GM19455 (cell line): ENCODE results near the gene ELP5.

Experiments
- ATAC-seq: cut with Tn5 transposase; IDR thresholded peaks from one replicate; pipeline ENCODE4 v1.9.1; 2021; ENCODE audit not compliant: unreplicated experiment

ELP5 gene

GRCh38 chr17:7218758-7219157, 33.3 kb upstream of the ELP5 start:
- ATAC-seq, result no peak

GRCh38 chr17:7219229-7219811, 32.7 kb upstream of the ELP5 start:
- no peak for ATAC-seq

GRCh38 chr17:7219812-7220592, 32.0 kb upstream of the ELP5 start, which contains the start of the genes ACADVL and DLG4:
Gene ACADVL, plus strand, starts transcription at chr17:7219938. Its CDS starts 47 bp downstream, at chr17:7219985.
Gene DLG4, minus strand, starts transcription at chr17:7219836.
- peak; percentile 45 for ATAC-seq

GRCh38 chr17:7220593-7221277, 31.3 kb upstream of the ELP5 start:
- ATAC-seq, result no peak

GRCh38 chr17:7221278-7222092, 30.5 kb upstream of the ELP5 start:
- no peak for ATAC-seq

GRCh38 chr17:7222093-7222971, 29.7 kb upstream of the ELP5 start:
- ATAC-seq, result no peak

GRCh38 chr17:7222972-7223292, 29.1 kb upstream of the ELP5 start:
- ATAC-seq, result no peak

- ATAC-seq, result no peak
Measured at GRCh38 chr17:7223375-7223774, 28.6 kb upstream of the ELP5 start.

- no peak for ATAC-seq
Measured at GRCh38 chr17:7224110-7224509, 27.9 kb upstream of the ELP5 start.

- no peak for ATAC-seq
Measured at GRCh38 chr17:7224661-7225111, 27.3 kb upstream of the ELP5 start.

GRCh38 chr17:7225711-7226331, 26.2 kb upstream of the ELP5 start:
- ATAC-seq, result no peak

GRCh38 chr17:7226721-7227710, 25.0 kb upstream of the ELP5 start:
- no peak for ATAC-seq

- no peak for ATAC-seq
Measured at GRCh38 chr17:7228920-7229319, 23.1 kb upstream of the ELP5 start.

- ATAC-seq, result no peak
Measured at GRCh38 chr17:7229504-7229903, 22.5 kb upstream of the ELP5 start.

GRCh38 chr17:7232114-7232513, 19.9 kb upstream of the ELP5 start:
- no peak for ATAC-seq

GRCh38 chr17:7233701-7234082, 18.3 kb upstream of the ELP5 start:
- ATAC-seq, result no peak

- peak; percentile 52 for ATAC-seq
Measured at GRCh38 chr17:7234083-7234951, 17.7 kb upstream of the ELP5 start, which contains the start of gene DVL2. Gene DVL2, minus strand, starts transcription at chr17:7234517. Its CDS starts 255 bp downstream, at chr17:7234262.
